ENCODE measurements around the gene SEMA3B. TPM values are rescaled to one million over a fixed set of nuclear protein-coding genes. Genes with fewer than 3 reads are reported as not detected.

The SEMA3B gene
- total and polyA plus RNA-seq, 2 of the 4 experiments (the other 2 are of a cell fraction), result 4.3 to 29.3 TPM

DNA sequence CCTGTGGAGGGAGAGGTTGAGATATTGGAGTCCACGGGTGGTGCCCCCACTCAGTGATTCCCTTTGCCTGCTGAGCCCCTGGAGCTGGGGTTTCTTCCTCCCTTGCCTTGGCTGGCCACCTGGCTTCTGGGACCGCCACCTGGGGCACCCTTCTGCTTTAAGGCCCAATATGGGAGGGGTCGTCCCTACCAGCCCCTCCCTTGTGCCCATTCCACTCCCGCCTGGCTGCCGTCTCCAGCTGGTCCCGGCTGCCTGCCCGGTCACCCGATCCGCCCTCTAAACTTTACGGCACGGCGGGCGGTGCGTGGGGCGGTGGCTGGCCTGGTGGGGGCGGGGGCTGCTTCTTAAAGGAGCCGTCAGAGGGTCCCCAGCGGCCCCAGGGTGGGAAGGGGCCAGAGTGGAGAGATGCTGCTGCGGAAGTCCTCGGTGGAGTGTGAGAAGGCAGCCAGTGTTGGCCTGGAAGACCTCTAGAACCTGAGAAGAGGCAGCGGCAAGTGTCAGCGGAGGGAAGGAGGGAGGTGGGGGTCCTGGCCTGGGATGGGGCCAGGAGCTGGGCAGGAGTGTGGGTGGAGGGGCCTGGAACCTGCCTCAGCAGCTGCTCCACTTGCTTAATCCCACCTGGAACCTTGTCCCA is 1.6 kb upstream of the SEMA3B start:
- peaks cover 46% of the 10 kb centered on the region for H3K9me1 ChIP-seq (ENCODE audit: insufficient read depth, low read length)
- peak overlapping the region; percentile 97; the same call in 2 of the 3 replicates for H2BK15ac ChIP-seq (ENCODE audit: low read depth, low read length)
- no peaks in the 10 kb centered on the region for H3K27me3 ChIP-seq (ENCODE audit: control insufficient read depth, insufficient read depth, low read length)
- peak overlapping the region; percentile 98 for H3K14ac ChIP-seq (replicated peaks; ENCODE audit: low read depth, low read length)
- no TSS peak for BruUV-seq (replicated peaks)
- 0% methylated on average over 3 of the region's 22 CpGs; no CpG with 5 or more reads in 1 of the 2 experiments for WGBS, 2 experiments (ENCODE audit: extremely low coverage in 2 of 2, insufficient read length in 1 of 2)
- peak overlapping the region; percentile 76 for H3K23ac ChIP-seq (ENCODE audit: low read depth, low read length)
- peak overlapping the region; percentile 97 for H2BK120ac ChIP-seq (ENCODE audit: low read depth, low read length)
- peak overlapping the region; percentile 83 for H2BK5ac ChIP-seq (ENCODE audit: low read depth, low read length, poor library complexity, severe bottlenecking)
- peak overlapping the region; percentile 94 to 99 for H4K8ac ChIP-seq (ENCODE audit: low read depth in 2 of 2, low read length in 2 of 2)
- H3K4ac ChIP-seq (ENCODE audit: low read depth, low read length), result peak overlapping the region; percentile 100
- no peaks in the 10 kb centered on the region for H3K9me3 ChIP-seq (ENCODE audit: control insufficient read depth, insufficient read depth, low read length)
- in situ Hi-C loops (cut with MboI; ENCODE audit: low sequenced_read_pairs), result no loop called here
- ChIA-PET POLR2A (ENCODE audit: unreplicated experiment) (interaction anchor here (0.6 kb wide), 1 partner anchor 1957 kb away, joined by 9 read pairs; no protein-coding TSS in a partner anchor), CTCF (interaction anchor here (1.6 kb wide), 1 partner anchor 40 kb away, joined by 5 read pairs; no protein-coding TSS in a partner anchor)
- H2AK5ac ChIP-seq (ENCODE audit: low read depth, low read length), result peak overlapping the region; percentile 100
- H4K20me1 ChIP-seq (ENCODE audit: insufficient read depth, low read length), result no peaks in the 10 kb centered on the region
- peak overlapping the region; percentile 70 for H3K4me2 ChIP-seq (ENCODE audit: low read depth, low read length)
- H3K4me3 ChIP-seq (ENCODE audit: insufficient read depth, low read depth, low read length), result peak overlapping the region; percentile 53
- peaks cover 65% of the 10 kb centered on the region for H3K4me1 ChIP-seq (ENCODE audit: control insufficient read depth, insufficient read depth, low read length)
- peaks cover 2% of the 10 kb centered on the region; the same call in 1 of the 2 replicates for H3K36me3 ChIP-seq (ENCODE audit: control insufficient read depth, insufficient read depth, low read length)
- DNase-seq, result no peak
- peak overlapping the region; percentile 90 for H2AFZ ChIP-seq (replicated peaks; ENCODE audit: low read length, poor library complexity)
- peaks cover 3 to 57% of the 10 kb centered on the region in 2 experiments; a peak in 3 of 4 replicates for H3K79me1 ChIP-seq (ENCODE audit: low read depth in 1 of 2, low read length in 2 of 2)
- peak overlapping the region; percentile 47; the same call in 1 of the 2 replicates for H3K56ac ChIP-seq (ENCODE audit: extremely low read depth, insufficient read depth, low read length)
- ATAC-seq (ENCODE audit: low read depth), result peak; percentile 11; the same call in 1 of the 2 replicates
- H4K91ac ChIP-seq (ENCODE audit: insufficient read depth, low read depth, low read length), result peak overlapping the region; percentile 99
- H3K27ac ChIP-seq (ENCODE audit: insufficient read depth, low read length), result peak overlapping the region; percentile 80
- H2BK20ac ChIP-seq (ENCODE audit: low read depth, low read length), result peak overlapping the region; percentile 96
- peak; percentile 26; the same call in 1 of the 2 replicates for TF ChIP-seq MAZ (IDR thresholded peaks at IDR 0.05; ENCODE audit: borderline replicate concordance, low read depth, low read length)
- TF ChIP-seq, protein P1, sequence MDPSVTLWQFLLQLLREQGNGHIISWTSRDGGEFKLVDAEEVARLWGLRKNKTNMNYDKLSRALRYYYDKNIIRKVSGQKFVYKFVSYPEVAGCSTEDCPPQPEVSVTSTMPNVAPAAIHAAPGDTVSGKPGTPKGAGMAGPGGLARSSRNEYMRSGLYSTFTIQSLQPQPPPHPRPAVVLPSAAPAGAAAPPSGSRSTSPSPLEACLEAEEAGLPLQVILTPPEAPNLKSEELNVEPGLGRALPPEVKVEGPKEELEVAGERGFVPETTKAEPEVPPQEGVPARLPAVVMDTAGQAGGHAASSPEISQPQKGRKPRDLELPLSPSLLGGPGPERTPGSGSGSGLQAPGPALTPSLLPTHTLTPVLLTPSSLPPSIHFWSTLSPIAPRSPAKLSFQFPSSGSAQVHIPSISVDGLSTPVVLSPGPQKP (IDR thresholded peaks at IDR 0.05; ENCODE audit: borderline replicate concordance, low read depth, low read length), result no peak
- TF ChIP-seq MAFK (IDR thresholded peaks at IDR 0.05; ENCODE audit: low read depth, low read length), result no peak
- intact Hi-C loops (cut with micrococcal nuclease), result no loop called here
- peak overlapping the region; percentile 77 for H4K5ac ChIP-seq (ENCODE audit: low read depth, low read length)
- H3K9ac ChIP-seq (ENCODE audit: low read depth, low read length), result peak overlapping the region; percentile 66
- H3K18ac ChIP-seq (ENCODE audit: low read depth, low read length), result peak overlapping the region; percentile 45
- peak overlapping the region; percentile 97 for H2AK9ac ChIP-seq (replicated peaks; ENCODE audit: low read depth, low read length, poor library complexity)
- dilution Hi-C loops (cut with HindIII; ENCODE audit: low sequenced_read_pairs, unreplicated experiment), result no loop called here
